Stimulated activated CD8-positive, alpha-beta memory T cell treated with anti-CD3 and anti-CD28 coated beads, Interleukin-15, amount 100 ng/mL, for 48 hours (primary cell): ENCODE data around the gene CBFA2T3.
"Not testable (repeated sequence)": the region's sequence is repeated elsewhere in the genome, so short reads cannot be mapped to it uniquely, and the experiment has no call there.

ENCODE experiments used
- DNase-seq, 2 donors: peaks; one replicate each; pipeline ENCODE4 v3.0.0-alpha.2; 2020; ENCODE audit warnings: low read depth in 2 of 2

CBFA2T3 gene

GRCh38 chr16:88891083-88891482 lies 85.9 kb downstream of the CBFA2T3 start:
- no peak for DNase-seq

DNA sequence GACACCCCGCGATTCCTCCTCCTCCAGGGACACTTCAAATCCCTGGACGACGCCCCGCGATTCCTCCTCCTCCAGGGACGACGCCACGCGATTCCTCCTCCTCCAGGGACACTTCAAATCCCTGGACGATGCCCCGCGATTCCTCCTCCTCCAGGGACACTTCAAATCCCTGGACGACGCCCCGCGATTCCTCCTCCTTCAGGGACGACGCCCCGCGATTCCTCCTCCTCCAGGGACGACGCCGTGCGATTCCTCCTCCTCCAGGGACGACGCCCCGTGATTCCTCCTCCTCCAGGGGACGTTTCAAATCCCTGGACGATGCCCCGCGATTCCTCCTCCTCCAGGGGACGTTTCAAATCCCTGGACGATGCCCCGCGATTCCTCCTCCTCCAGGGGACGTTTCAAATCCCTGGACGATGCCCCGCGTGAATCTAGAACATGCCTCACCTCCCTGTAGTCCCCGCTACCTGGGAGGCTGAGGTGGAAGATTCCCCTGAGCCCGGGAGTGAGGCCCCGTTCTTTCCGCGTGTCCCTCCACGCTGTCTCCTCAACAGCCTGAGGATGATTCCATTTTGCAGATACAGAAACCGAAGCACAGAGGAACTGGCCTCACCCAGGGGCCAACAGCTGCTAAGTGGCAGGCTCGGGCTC lies 87.2 kb downstream of the CBFA2T3 start:
- DNase-seq = not testable (repeated sequence)

DNA sequence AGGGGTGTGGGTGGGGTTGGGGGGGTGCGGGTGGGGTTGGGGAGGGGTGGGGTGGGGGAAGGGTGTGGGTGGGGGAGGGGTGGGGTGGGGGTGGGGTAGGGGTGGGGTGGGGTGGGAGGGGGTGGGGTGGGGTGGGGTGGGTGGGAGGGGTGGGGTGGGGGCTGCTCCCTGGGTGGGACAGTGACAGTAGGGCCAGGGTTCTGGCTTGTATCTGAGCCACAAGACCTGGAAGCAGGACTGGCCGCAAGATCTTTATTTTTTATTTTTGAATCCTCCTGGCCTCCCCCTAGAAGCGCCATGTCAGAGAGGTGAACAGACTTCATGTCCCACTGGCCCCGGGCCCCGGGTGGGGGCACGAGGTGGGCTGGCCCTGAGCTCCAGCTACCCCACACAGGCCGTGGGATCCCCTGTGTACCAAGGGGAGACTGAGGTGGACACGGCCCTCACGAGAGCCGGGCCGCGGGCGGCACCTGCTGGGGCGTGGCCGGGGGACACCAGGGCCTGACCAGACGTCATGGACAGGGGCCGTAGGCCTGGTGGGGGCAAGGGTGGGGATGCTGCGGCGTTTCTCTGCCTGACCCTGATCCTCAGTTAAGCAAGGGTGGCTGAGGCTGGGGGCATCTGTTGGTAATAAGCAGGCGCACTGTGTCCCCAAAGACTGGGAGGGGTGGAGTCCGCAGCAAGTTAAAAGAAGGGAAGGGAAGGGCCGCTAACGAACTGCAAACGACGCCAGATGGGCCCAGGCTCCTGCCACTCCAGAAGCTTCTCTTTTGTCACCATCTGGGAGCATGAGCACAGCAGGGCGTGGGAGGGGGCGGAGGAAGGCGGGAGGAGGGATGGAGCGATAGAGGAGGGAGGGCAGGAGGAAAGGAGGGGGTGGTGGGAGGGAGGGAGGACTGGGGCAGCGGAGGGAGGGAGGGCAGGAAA lies 88.3 kb downstream of the CBFA2T3 start:
- no peak for DNase-seq

DNA sequence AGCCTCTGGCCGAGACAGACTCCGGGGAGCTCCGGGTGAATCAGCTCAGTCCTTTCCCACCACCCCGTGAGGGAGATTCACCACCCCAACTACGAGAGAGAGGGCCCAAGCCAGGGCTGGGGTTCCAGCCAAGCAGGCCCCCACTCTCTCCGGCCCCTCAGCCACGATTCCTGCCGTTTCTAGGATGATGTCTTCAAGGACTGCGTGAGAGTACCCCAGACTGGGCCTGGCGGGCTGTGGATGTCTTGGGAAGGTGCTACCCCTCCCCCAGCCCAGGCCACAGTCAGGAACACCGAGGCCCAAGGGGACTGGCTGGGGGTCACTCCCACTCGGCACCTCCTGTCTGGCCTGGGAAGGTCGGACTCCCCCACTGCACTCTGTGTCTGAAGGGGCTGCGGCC lies 89.0 kb downstream of the CBFA2T3 start:
- DNase-seq = no peak

GRCh38 chr16:88886845-88887521 lies 90.0 kb downstream of the CBFA2T3 start:
- DNase-seq = no peak

DNA sequence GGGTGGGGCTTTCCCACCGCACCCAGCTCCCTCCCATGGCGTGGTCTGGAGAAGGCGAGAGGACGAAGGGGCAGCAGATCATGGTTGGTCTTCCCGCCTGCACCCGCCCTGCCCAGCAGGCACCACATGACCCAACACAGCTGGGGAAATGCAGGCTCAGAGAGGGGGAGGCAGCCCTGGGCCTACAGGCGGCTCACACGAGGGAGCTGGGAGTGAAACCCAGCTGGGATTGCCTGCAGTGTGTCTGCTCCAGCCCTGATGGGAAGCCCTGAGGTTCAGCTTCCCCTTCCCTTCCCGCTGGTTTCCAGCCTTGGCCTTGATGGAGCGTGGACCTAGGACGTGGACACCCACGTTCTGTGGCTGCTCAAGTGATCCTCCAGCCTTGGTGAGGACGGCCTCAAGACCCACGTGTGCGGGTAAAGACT lies 90.6 kb downstream of the CBFA2T3 start:
- DNase-seq = no peak

GRCh38 chr16:88885693-88886280 lies 91.2 kb downstream of the CBFA2T3 start:
- no peak for DNase-seq

GRCh38 chr16:88884569-88885271 lies 92.3 kb downstream of the CBFA2T3 start:
- DNase-seq = no peak

GRCh38 chr16:88883946-88884345 lies 93.1 kb downstream of the CBFA2T3 start:
- DNase-seq = no peak

- no peak for DNase-seq
These were observed 93.7 kb downstream of the CBFA2T3 start for GRCh38 chr16:88883117-88883895.

DNA sequence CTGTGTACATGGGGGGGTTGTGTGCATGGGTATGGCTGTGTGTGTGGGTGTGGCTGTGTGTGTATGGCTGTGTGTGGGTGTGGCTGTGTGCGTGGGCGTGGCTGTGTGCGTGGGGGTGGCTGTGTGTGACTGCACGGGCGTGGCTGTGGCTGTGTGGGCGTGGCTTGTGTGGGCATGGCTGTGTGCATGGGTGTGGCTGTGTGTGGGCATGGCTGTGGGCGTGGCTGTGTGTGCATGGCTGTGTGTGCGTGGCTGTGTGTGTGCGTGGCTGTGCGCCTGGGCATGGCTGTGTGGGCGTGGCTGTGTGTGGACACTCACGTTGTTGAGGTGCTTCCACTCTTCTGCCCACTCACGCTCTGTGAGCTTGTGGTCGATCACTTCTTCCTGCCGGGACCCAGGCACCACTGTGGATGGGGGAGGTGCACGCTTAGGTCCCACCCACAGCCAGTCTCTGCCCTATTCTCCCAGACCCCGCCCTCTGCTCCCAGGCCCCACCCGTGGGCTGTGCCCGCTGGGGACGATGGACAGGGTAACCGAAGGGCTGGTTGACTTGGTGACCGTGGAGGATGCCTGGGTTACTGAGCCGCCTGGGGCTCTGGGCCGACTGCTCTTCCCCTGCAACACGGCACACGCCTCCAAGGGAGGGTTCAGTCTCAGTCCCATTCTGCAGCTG lies 94.5 kb downstream of the CBFA2T3 start:
- DNase-seq = no peak

GRCh38 chr16:88881675-88882357 lies 95.2 kb downstream of the CBFA2T3 start:
- DNase-seq = no peak

- DNase-seq = no peak
These were observed 95.9 kb downstream of the CBFA2T3 start for GRCh38 chr16:88881007-88881615.

DNA sequence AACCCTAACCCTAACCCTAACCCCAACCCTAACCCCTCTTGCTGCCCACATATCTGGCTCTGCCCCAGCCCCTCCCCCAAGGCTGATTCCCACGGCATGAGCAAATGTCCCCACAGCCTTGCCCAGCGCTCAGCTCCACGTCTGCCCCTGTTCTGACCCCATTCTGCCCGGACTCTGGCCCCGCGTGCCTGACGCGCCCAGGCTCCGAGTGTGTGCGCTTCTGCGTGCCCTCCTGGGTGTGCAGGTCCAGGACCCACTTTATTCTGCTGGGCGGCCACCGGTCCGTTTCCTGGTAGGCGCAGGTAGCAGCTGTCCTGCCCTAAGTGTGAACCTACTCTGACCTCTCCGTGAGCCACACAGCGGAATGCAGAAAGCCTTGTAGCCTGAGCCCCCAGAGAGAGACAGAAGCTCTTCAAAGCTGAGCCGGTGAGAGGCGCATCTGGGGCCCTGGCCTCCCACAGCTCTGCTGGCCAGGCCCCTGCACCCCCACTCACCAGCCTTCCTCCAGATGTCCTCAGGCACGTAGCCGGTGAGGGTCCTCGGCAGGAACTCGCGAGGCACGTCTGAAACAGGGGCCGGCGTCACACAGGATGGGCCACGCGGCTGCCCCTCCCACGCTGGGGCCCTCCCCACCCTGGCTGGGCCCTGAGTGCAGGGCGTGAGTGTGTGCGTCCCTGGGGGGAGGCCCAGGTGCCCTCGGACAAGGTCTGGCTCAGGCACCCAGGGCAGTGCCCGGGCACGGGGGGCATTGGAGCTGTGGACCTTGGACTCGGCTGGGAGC lies 96.6 kb downstream of the CBFA2T3 start:
- no peak for DNase-seq

DNA sequence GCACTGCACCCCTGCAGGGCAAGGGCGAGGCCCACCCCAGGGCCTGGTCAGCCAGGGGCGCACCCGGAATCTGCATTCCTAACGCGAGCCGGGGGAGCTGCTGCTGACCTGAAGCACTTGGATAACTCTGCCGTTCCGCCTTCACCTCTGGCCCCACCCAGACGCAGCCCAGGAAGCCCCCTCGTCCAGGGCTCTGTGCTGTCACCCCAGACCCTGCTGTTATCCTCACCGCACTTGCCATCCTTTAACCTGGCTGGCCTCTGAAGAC lies 97.3 kb downstream of the CBFA2T3 start:
- DNase-seq = no peak

GRCh38 chr16:88878967-88879787 lies 97.8 kb downstream of the CBFA2T3 start:
- DNase-seq = no peak

DNA sequence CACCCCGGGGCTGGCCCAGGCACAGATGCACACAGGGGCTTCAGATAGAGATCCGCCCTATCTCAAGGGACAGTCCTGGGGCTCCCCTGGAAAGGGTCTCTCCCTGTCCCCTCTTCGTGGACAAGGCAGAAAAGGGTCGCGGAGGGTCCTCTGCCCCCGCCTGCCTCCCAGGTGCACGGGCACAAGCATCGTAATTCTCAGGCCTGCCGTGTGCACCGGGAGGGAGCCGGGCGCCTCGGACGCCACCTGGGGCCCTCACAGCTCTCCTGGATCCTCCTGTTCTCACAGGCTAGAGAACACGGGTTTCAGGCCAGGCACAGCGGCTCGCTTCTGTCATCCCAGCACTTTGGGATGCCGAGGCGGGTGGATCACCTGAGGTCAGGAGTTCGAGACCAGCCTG lies 98.7 kb downstream of the CBFA2T3 start:
- DNase-seq = no peak
